ENCODE data around the gene OR2AT4.

Gene OR2AT4

DNA sequence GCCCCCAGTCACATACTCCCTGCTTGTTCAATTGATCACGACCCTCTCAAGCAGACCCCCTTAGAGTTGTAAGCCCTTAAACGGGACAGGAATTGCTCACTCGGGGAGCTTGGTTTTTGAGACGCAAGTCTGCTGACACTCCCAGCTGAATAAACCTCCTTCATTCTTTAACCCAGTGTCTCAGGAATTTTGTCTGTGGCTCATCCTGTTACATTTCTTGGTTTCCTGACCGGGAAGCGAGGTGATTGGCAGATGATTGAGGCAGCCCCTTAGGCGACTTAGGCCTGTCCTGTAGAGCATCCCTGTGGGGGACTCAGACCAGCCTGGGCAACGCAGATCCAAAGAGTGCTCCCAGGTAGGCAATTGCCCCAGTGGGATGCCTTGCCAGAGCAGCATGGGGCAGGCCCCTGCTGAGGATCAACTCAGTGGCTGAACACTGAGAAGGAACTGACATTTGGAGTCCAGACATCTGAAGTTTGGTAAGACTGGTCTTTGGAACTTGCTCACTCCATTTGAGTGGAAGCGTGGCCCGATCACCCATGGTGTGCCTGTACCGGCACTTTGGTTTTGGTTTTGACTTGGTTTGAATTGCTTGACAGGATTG, 56.4 kb downstream of the OR2AT4 start:
- DNase-seq (ENCODE audit: low read depth in 2 of 2): no peak
- no peak for TF ChIP-seq CTCF (IDR thresholded peaks at IDR 0.05; ENCODE audit: low read depth, low read length)
- no peak overlapping the region for H3K4me3 ChIP-seq (replicated peaks in 1 of 2; ENCODE audit: low read depth in 2 of 2, low read length in 2 of 2)

GRCh38 chr11:75035911-75036565, 60.6 kb downstream of the OR2AT4 start:
- DNase-seq (ENCODE audit: low read depth in 2 of 2): no peak

DNA sequence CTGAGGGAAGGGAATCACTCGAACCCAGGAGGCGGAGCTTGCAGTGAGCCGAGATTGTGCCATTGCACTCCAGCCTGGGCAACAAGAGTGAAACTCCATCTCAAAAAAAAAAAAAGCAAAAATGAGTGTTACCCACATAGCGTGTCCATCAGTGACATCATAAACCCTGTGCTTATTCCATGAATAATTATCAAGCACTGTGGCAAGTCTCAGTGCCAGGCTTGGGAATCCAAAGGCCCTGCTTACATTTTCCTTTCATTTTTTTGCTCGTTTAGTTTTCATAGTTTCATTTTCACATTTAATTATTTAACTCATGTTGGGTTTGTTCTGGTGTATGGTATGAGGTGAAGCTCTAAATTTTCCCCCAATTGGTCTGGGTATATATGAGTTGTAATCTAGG, 61.4 kb downstream of the OR2AT4 start:
- no peak for TF ChIP-seq CTCF (IDR thresholded peaks at IDR 0.05; ENCODE audit: low read depth, low read length)
- no peak for DNase-seq (ENCODE audit: low read depth in 2 of 2)
- H3K4me3 ChIP-seq (replicated peaks in 1 of 2; ENCODE audit: low read depth in 2 of 2, low read length in 2 of 2): no peak overlapping the region

More at GRCh38 chr11:75035911-75036565, 60.6 kb downstream of the OR2AT4 start:
- no peak for TF ChIP-seq CTCF (IDR thresholded peaks at IDR 0.05; ENCODE audit: low read depth, low read length)
- no peak overlapping the region for H3K4me3 ChIP-seq (replicated peaks in 1 of 2; ENCODE audit: low read depth in 2 of 2, low read length in 2 of 2)

DNA sequence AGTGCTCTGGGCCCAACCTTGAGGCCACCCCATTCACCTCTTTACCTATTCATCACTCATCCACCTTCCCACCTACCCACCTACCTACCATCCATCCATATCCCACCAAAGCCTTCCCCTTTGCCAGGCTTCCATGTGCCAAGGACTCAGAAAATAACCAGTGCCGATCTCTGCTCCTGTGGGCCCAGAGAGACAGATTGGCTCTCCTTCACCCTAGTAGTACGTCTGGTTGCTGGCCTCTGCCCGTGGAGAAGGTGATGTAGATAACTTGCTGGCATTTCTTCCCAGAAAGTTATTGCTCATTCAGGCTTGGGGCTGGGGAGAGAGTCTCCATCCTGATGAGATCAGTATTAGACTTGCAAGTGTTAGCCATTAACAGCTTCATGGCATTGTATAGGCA, 62.8 kb downstream of the OR2AT4 start:
- no peak overlapping the region for H3K4me3 ChIP-seq (replicated peaks in 1 of 2; ENCODE audit: low read depth in 2 of 2, low read length in 2 of 2)
- TF ChIP-seq CTCF (IDR thresholded peaks at IDR 0.05; ENCODE audit: low read depth, low read length): no peak
- DNase-seq (ENCODE audit: low read depth in 2 of 2): no peak

GRCh38 chr11:75032550-75032935, 64.1 kb downstream of the OR2AT4 start:
- no peak for TF ChIP-seq CTCF (IDR thresholded peaks at IDR 0.05; ENCODE audit: low read depth, low read length)
- no peak for DNase-seq (ENCODE audit: low read depth in 2 of 2)
- H3K4me3 ChIP-seq (replicated peaks in 1 of 2; ENCODE audit: low read depth in 2 of 2, low read length in 2 of 2): no peak overlapping the region

GRCh38 chr11:75031771-75032549, 64.7 kb downstream of the OR2AT4 start:
- TF ChIP-seq CTCF (IDR thresholded peaks at IDR 0.05; ENCODE audit: low read depth, low read length): peak; percentile 84
- peak; percentile 81 to 86 for DNase-seq (ENCODE audit: low read depth in 2 of 2)
- H3K4me3 ChIP-seq (replicated peaks in 1 of 2; ENCODE audit: low read depth in 2 of 2, low read length in 2 of 2): no peak overlapping the region
